GM12878 (cell line): ENCODE data around the gene KCND3.

Source experiments
- CEBPB ChIP-seq, 2 experiments: fragments of 150-350 bp in 1 of 2; IDR thresholded peaks; 2 replicates each; pipeline ENCODE4 v1.6.1; 2012 to 2014; ENCODE audit warnings: low read depth in 2 of 2, low read length in 2 of 2, borderline replicate concordance in 1 of 2, inconsistent platforms in 1 of 2
- CREM ChIP-seq: IDR thresholded peaks from 2 replicates; pipeline ENCODE4 v1.6.1; 2014; ENCODE audit warnings: antibody characterized with exemption, low read depth
- EP300 ChIP-seq, 2 experiments: fragments of 150-350 bp in 1 of 2; IDR thresholded peaks; 2 replicates each; pipeline ENCODE4 v1.6.1; 2011 to 2012; ENCODE audit warnings: low read depth in 2 of 2, low read length in 2 of 2, borderline replicate concordance in 1 of 2, improper control_type of control experiment in 1 of 2, inconsistent platforms in 1 of 2; ENCODE audit not compliant: control insufficient read depth in 1 of 2
- MYC ChIP-seq: IDR thresholded peaks from 2 replicates; pipeline ENCODE4 v1.6.1; 2011; ENCODE audit warnings: mild to moderate bottlenecking, low read length, moderate library complexity, inconsistent platforms; ENCODE audit not compliant: insufficient read depth, insufficient replicate concordance, insufficient read length, severe bottlenecking
- POLR2AphosphoS2 ChIP-seq: IDR thresholded peaks from 2 replicates; pipeline ENCODE4 v1.6.1; 2011; ENCODE audit warnings: low read depth, mild to moderate bottlenecking, low read length, improper control_type of control experiment, moderate library complexity
- RAD21 ChIP-seq: IDR thresholded peaks from 2 replicates; pipeline ENCODE4 v1.6.1; 2011; ENCODE audit warnings: mild to moderate bottlenecking, low read depth, low read length, moderate library complexity; ENCODE audit not compliant: insufficient read depth
- RELA ChIP-seq: fragments of 450-650 bp; IDR thresholded peaks from 2 replicates; pipeline ENCODE4 v1.8.0; 2014; ENCODE audit warnings: borderline replicate concordance; ENCODE audit not compliant: partially characterized antibody
- SIX5 ChIP-seq: IDR thresholded peaks from 2 replicates; pipeline ENCODE4 v1.6.1; 2011; ENCODE audit warnings: mild to moderate bottlenecking, low read depth, low read length, moderate library complexity; ENCODE audit not compliant: severe bottlenecking
- SMAD1 ChIP-seq: fragments of 450-650 bp; IDR thresholded peaks from 2 replicates; pipeline ENCODE4 v1.6.1; 2018; ENCODE audit warnings: mild to moderate bottlenecking, low read depth; ENCODE audit not compliant: partially characterized antibody
- SP1 ChIP-seq: IDR thresholded peaks from one replicate; pipeline ENCODE4 v1.6.1; 2011; ENCODE audit warnings: low read depth, low read length
- STAT3 ChIP-seq: IDR thresholded peaks from 2 replicates; pipeline ENCODE4 v1.6.1; 2011; ENCODE audit warnings: low read depth, low read length, improper control_type of control experiment
- TCF7 ChIP-seq: IDR thresholded peaks from 2 replicates; pipeline ENCODE4 v1.6.1; 2014; ENCODE audit warnings: antibody characterized with exemption, borderline replicate concordance
- TF ChIP-seq, protein P1 (sequence below), 3 experiments: IDR thresholded peaks in 2 of 3; conservative IDR thresholded peaks in 1 of 3; 2 replicates each; pipeline ENCODE4 v1.5.1; 2011; ENCODE audit warnings: low read depth in 3 of 3, low read length in 3 of 3, mild to moderate bottlenecking in 3 of 3, control low read depth in 2 of 3, moderate library complexity in 2 of 3, inconsistent platforms in 1 of 3, mixed read lengths in 1 of 3; ENCODE audit not compliant: control insufficient read depth in 2 of 3, insufficient read depth in 1 of 3; ENCODE audit errors: extremely low read depth in 1 of 3

GRCh38 chr1:111813440-111814304 is 175.8 kb downstream of the KCND3 start:
- TF ChIP-seq, protein P1, sequence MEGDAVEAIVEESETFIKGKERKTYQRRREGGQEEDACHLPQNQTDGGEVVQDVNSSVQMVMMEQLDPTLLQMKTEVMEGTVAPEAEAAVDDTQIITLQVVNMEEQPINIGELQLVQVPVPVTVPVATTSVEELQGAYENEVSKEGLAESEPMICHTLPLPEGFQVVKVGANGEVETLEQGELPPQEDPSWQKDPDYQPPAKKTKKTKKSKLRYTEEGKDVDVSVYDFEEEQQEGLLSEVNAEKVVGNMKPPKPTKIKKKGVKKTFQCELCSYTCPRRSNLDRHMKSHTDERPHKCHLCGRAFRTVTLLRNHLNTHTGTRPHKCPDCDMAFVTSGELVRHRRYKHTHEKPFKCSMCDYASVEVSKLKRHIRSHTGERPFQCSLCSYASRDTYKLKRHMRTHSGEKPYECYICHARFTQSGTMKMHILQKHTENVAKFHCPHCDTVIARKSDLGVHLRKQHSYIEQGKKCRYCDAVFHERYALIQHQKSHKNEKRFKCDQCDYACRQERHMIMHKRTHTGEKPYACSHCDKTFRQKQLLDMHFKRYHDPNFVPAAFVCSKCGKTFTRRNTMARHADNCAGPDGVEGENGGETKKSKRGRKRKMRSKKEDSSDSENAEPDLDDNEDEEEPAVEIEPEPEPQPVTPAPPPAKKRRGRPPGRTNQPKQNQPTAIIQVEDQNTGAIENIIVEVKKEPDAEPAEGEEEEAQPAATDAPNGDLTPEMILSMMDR (IDR thresholded peaks at IDR 0.05 in 2 of 3, conservative IDR thresholded peaks at IDR 0.05 in 1 of 3; ENCODE audit: control insufficient read depth in 2 of 3, extremely low read depth in 1 of 3, insufficient read depth in 1 of 3, low read depth in 3 of 3, low read length in 3 of 3) = peak in 1 of 3 experiments; percentile 15; a peak in 1 of 6 replicates
- TF ChIP-seq CEBPB (IDR thresholded peaks at IDR 0.05; ENCODE audit: borderline replicate concordance in 1 of 2, low read depth in 2 of 2, low read length in 2 of 2) (no peak), EP300 (IDR thresholded peaks at IDR 0.05; ENCODE audit: borderline replicate concordance in 1 of 2, control insufficient read depth in 1 of 2, low read depth in 2 of 2, low read length in 2 of 2) (no peak), RAD21 (no peak), POLR2AphosphoS2 (no peak), CREM (no peak), MYC (no peak), SMAD1 (no peak), RELA (no peak), SP1 (no peak), SIX5 (no peak), STAT3 (no peak), TCF7 (no peak)
